ENCODE data around the gene SIRT4. TPM values are rescaled to one million over a fixed set of nuclear protein-coding genes. Genes with fewer than 3 reads are reported as not detected.

SIRT4 gene
- total RNA-seq, 6 experiments from 2014 or later: 0.56 to 4.1 (median 3.0) TPM

GRCh38 chr12:120258323-120258896 is 43.7 kb upstream of the SIRT4 start:
- DNase-seq (no peak), ATAC-seq (no peak)
- Histone ChIP-seq H3K4me3 (no peak overlapping the region), H3K4me1 (peaks cover 0 to 11% (median 0%) of the 10 kb centered on the region in 4 donors), H3K27me3 (no peaks in the 10 kb centered on the region), H3K27ac (no peak overlapping the region), H3K9me3 (no peaks in the 10 kb centered on the region), H3K36me3 (no peaks in the 10 kb centered on the region)
- WGBS (ENCODE audit: insufficient coverage, low coverage, low lambda C conversion rate, missing lambda C conversion rate): 84% methylated on average over 5 of the region's 5 CpGs
- intact Hi-C loops (cut with DNase I): no loop called here
- TF ChIP-seq CTCF (IDR thresholded peaks at IDR 0.05) (no peak), POLR2A (IDR thresholded peaks at IDR 0.05) (no peak)

- no peak for DNase-seq
- Histone ChIP-seq H3K9me3 (no peaks in the 10 kb centered on the region), H3K27ac (no peak overlapping the region), H3K27me3 (no peaks in the 10 kb centered on the region), H3K4me1 (peaks cover 0 to 19% (median 6%) of the 10 kb centered on the region in 4 donors), H3K4me3 (no peak overlapping the region), H3K36me3 (no peaks in the 10 kb centered on the region)
- 79% methylated on average over 4 of the region's 8 CpGs for WGBS (ENCODE audit: insufficient coverage, low coverage, low lambda C conversion rate, missing lambda C conversion rate)
- intact Hi-C loops (cut with DNase I): loop anchor here in 1 of 2 donors (5.0 kb wide), 1 partner anchor 32 kb away; no protein-coding TSS in a partner anchor
- no peak for ATAC-seq
- TF ChIP-seq POLR2A (IDR thresholded peaks at IDR 0.05) (no peak), CTCF (IDR thresholded peaks at IDR 0.05) (no peak)
These were observed 42.5 kb upstream of the SIRT4 start for GRCh38 chr12:120259418-120260202.

- no peaks in the 10 kb centered on the region for H3K27me3 ChIP-seq
- no peaks in the 10 kb centered on the region for H3K9me3 ChIP-seq
- intact Hi-C loops (cut with DNase I): loop anchor here in 1 of 2 donors (5.0 kb wide), 1 partner anchor 33 kb away; no protein-coding TSS in a partner anchor
- no peak overlapping the region for H3K4me3 ChIP-seq
- TF ChIP-seq CTCF (IDR thresholded peaks at IDR 0.05): no peak
- TF ChIP-seq POLR2A (IDR thresholded peaks at IDR 0.05): no peak
- H3K4me1 ChIP-seq: peaks cover 0 to 19% (median 6%) of the 10 kb centered on the region in 4 donors
- H3K27ac ChIP-seq: no peak overlapping the region
- DNase-seq (no peak), ATAC-seq (no peak)
- H3K36me3 ChIP-seq: no peaks in the 10 kb centered on the region
- 87% methylated on average over 3 of the region's 5 CpGs for WGBS (ENCODE audit: insufficient coverage, low coverage, low lambda C conversion rate, missing lambda C conversion rate)
These were observed 41.5 kb upstream of the SIRT4 start for GRCh38 chr12:120260607-120261006.

GRCh38 chr12:120261951-120262851 is 39.9 kb upstream of the SIRT4 start:
- intact Hi-C loops (cut with DNase I): loop anchor here in 1 of 2 donors (5.0 kb wide), 1 partner anchor 35 kb away; no protein-coding TSS in a partner anchor
- WGBS (ENCODE audit: insufficient coverage, low coverage, low lambda C conversion rate, missing lambda C conversion rate): 34% methylated on average over 6 of the region's 10 CpGs
- ATAC-seq: peak in 1 of 4 donors; percentile 4
- no peak overlapping the region for H3K4me3 ChIP-seq
- no peaks in the 10 kb centered on the region for H3K9me3 ChIP-seq
- H3K36me3 ChIP-seq: no peaks in the 10 kb centered on the region
- no peaks in the 10 kb centered on the region for H3K27me3 ChIP-seq
- TF ChIP-seq POLR2A (IDR thresholded peaks at IDR 0.05): no peak
- TF ChIP-seq CTCF (IDR thresholded peaks at IDR 0.05): no peak
- peaks cover 0 to 19% (median 6%) of the 10 kb centered on the region in 4 donors for H3K4me1 ChIP-seq
- DNase-seq: peak in 1 of 3 donors; percentile 48
- peak overlapping the region; percentile 50 to 88 (median 79) for H3K27ac ChIP-seq
